HUDEP-2 (cell line): ENCODE data around the gene LAPTM5.

Experiments used
- DNase-seq, 76 experiments: peaks; one replicate each; lab custom pipeline; 2025; ENCODE audit not compliant: unreplicated experiment in 76 of 76; lab: John Stamatoyannopoulos, UW

LAPTM5 gene

DNA sequence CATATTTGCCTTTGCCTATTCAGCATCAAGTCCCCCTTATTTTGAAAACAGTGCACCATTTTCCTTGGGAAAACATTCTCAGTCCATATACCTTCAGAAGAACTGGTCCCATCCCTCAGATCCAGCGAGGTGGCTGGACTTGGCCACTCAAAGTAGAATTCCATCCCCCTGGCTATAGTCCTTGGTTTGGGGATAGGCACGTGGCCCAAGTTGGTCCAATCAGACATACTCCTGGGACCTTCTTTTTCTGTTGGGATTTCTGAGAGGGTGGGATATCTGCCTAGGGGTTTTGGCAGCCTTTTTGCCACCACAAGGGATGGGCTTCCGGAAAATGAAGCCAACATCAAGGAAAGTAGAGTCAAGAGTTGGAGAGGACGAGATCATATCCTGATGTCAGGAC lies 23.5 kb downstream of the LAPTM5 start:
- DNase-seq, result no peak

DNA sequence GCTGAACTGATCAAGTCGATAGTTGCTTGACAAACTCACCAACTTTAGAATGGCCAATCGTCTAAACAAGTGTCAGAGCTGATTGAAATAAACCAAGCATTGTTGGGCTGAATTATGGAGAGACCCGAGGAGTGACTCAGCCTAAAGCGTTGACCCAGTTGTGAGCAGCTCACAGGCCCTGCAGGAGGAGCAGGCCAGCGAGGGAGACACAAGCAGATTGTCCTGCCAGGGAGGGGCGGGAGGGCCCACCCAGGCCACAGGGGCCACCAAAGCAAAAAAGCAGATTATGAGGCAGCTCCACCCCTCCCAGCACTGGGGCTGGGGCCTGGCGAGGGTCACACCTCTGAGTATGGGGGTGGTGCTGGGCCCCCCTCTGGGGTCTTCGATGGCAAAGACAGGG lies 24.1 kb downstream of the LAPTM5 start:
- DNase-seq, result no peak

DNA sequence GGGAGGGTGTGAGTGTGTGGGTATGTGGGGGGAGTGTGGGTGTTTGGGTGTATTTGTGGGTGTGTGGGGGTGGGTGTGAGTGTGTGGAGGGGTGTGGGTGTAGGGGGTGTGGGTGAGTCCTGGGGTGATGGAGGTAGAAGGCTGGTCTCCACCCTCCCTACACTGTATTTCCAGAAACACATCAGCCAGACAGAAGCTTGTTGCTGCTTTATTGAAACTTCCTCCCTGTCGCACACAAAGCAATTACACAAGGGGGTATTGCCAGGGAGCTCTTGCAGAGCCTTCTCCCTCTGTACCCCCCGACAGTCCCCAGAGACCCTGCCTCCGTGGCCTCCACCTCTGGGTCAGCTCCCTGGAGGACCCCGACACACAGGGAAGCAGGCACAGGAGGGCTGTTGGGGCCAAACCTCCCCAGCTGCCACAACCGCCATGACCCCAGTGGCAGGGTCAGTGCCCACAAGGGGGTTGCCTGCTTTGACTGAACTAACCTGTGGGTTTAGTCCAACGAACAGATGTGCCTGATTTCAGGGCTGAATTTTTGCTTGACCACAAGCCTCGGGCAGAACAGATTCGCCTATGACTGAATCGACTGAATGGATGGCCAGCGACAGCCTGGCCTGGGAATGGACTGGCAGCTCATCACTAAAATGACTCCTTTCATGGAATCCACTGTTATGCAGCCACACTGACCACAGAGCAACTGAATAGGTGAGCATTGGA lies 25.1 kb downstream of the LAPTM5 start:
- DNase-seq, result peak in 3 of 76 experiments; percentile 14 to 29 (median 27)

DNA sequence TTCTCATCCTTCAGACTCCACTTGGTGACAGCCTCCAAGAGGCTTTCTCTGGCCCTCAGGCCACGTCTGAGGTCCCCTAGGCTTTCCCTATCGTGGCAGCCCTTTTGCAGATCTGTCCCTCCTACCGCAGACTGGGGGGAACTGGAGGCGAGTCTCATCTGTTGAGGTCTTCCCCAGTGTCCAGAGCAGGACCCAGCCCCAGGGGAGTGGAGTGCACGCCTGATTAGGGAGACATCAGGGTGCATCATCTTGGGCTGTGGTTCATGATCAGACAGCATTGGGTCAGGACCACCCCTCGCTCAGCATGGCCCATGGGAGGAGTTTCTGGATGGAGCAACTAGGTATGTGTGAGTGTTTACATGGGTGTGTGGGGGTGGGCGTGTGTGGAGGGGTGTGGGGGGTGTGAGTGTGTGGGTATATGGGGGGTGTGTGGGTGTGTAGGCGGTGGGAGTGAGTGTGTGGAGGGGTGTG lies 25.7 kb downstream of the LAPTM5 start:
- DNase-seq, result peak in 26 of 76 experiments; percentile 9 to 59 (median 25)

DNA sequence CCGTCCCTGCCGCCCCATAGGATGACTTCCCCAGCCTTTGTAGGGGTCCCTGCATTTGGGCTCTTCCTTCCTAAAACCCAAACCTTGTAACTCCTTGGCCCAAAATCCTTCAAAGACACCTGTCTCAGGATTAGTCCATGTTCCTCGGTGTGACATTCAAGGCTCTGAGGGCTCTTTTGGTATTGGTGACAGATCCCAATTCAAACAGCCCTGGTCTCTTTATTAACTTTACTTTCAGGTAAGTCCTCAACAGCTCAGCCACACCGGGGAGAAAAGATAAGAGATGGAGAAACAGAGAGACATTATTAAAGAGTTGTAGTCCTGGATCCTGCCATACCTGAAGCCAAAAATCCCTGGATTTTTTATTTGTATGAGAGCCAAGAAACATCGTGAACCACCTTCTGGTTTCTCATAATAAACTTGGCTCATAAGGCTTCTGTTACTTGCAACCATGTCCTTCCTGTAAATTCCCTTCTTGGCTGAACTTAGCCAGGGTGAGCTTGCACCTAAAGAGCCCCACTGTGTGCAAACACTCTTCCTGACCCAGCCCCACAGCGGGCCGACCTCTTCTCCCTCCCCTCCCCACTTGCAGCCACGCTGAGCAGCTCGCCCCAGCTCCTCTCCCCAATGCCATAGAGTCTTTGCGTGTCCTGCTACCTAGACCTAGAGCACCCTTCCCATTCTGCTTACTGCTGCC lies 26.3 kb downstream of the LAPTM5 start:
- DNase-seq, result no peak

DNA sequence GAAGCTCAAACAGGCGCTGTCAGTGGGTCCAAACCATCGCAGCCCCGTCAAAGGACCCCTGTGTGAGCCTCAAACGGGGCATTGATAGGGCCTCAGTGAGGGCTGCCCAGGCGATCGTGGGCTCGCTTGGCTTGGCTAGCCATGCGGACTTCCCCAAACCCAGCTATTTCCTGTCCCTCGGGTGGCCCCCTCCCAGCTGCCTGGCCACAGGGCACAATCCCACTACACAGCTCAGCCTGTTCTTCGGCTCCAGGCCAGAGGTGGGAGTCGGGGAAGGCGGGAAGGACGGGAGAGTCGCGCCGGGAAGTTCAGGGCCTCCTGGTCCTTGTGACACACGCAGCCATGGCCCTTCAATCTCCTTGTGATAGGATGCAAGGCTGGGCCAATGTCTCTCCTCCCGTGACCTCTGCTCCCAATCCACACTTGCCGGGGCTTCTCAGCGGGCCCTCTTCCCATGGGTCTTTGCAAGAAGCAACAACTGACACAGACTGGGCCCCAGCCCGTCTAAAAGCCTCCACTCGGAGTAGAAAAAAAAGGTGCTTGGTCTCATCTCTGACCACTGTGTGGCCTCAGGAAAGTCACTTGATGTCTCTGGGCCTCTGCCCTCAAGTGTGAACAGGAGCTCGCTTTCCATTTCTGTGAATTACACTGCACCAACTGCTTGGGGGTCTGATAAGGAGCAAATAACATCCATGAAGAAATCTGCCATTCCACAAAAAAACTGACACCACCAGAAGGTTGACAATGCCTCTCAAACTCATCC lies 27.0 kb downstream of the LAPTM5 start:
- no peak for DNase-seq

DNA sequence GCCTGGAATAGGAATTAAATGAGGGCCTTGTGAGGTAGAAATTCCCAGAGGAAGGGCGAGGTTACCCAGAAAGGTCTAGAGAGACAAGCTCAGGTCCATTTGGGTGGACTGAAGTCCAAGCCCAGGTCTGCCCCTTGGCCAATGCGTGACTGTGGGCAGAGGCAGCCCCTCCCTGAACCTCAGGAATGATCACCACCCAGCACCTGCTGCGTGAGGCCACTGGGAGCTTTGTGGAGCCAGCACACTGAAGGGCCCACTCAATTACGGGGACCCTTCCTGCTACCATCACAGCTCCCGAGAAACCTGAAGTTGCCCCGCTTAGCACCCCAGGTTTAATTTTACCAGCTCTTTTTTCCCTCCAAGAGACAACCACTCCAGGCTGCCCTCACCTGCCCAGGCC lies 27.7 kb downstream of the LAPTM5 start:
- no peak for DNase-seq

DNA sequence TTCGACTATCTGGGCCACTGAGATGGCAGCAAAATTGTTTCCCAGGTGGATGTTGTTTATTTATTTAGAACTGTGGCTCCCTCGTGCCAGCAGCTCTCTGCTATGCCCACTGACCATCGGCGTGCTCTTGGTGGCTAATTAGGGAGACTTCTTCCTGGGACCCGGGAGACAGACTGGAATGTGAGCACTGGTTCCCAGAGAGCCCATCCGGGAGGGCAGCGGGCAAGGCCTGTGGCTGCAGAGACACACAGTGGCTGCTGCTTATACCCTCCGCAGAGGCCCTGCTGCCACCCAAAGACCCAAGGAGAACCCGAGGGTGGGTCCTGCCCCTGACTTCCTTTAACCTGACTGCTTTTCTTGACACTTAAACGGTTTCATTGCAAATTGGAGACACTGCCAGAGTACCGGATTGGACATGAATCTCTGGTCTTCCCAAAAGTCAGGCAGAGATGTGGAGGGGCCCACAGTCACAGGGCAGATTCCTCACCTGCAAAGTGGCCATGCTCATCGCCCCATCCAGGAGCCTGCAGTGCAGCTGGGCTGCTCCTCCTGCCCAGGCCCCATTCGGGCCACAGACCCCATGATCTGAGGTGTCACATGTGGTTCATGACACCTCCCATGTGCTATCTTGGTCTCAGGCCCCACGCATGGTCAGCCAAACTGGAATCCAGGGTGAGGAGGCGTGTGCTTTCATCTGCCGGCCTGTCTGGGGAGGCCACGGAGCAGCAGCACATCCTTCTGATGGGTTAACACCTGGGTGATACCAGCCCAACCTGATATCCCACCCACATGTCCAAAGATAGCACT lies 28.5 kb downstream of the LAPTM5 start:
- no peak for DNase-seq

DNA sequence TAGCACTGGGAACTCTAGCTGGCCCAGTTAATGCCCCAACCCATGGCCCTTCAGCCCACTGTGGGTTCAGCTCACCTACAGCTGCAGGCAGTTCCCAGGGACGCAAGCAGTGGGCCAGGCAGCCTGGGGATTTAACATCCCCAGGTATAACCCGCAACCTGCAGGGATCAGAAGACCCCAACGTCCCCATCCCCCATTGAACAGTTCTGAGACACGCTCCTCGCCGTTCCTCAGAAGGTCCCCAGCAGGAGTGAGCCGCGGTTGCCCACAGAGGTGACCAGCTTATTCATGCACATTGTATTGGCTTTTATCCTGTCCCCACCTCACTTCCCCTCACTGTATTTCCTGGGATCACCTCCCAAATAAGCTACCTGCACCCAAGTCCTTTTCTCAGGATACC lies 29.2 kb downstream of the LAPTM5 start:
- no peak for DNase-seq

DNA sequence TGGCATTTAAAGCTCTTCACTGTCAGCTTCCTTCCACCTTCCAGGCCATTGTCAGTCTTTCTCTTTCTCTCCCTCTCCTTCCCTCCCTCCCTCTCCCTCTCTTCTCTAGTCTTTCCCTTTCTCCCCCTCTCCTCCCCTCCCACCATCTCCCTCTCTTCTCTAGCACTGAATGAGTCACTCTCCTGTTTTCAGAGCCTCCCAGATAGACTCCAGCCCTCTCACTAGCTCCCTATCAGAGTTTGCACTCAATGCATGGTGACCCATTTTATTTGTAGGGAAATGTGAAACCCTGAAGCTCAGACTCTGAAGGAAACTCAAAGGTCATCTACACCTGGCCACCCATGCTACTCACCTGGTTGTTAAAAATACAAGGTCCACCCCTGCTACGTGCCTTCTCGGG lies 29.8 kb downstream of the LAPTM5 start:
- DNase-seq, result peak in 7 of 76 experiments; percentile 8 to 32 (median 14)

DNA sequence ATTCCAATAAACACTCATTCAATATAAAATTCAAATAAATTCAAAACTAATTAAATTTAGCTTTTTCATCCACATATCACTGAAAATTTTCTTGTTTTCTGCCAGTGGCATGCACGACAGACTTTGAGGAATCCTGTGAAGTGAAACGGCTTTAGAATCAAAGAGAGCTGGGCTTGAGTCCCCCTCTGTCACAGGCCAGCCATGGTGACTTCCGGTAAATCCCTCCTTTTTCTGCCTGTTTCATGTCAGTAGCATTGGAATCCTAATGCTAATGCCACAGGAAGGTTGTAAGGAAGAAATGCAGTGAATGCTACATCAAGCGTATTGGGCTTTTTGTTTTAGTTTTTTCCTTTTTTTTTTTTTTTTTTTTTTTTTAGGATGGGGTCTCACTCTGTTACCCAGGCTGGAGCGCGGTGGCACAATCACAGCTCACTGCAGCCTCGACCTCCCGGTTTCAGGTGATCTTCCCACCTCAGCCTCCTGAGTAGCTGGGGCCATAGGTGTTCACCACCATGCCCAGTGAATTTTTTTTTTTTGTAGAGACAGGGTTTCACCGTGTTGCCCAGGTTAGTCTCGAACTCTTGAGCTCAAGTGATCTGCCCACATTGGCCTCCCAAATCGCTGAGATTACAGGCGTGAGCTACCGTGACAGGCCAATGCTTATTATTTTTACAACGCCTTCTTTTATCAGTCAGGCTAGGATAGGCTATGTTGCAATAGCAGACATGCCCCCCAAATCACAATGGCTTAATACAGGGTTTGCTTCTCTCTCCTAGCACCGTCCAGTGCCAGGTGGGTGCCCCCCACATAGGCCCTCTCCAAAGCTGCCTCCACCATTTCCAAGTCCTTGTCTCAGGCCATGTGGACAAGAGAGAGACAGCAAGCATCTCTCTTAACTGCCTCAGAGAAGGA lies 30.5 kb downstream of the LAPTM5 start:
- DNase-seq, result no peak

DNA sequence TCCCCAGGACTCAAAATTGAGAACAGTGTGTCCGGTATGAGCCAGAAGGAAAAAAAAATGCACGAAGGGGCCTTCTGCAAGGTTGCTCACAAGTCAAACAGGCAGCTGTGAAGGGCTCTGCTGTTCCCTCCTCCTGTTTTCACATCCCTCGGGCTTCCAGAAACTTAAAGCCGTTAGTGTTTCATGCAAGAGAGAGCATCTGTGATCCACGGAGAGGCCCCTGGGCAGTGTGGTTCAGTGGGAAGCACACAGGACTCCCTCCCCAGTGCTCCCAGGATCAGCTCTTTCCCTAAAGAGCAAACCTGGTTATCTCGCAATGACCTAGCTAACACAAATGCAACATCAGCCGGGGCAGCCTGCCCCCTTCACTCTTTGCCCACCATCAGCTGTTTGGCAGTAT lies 31.3 kb downstream of the LAPTM5 start:
- no peak for DNase-seq

DNA sequence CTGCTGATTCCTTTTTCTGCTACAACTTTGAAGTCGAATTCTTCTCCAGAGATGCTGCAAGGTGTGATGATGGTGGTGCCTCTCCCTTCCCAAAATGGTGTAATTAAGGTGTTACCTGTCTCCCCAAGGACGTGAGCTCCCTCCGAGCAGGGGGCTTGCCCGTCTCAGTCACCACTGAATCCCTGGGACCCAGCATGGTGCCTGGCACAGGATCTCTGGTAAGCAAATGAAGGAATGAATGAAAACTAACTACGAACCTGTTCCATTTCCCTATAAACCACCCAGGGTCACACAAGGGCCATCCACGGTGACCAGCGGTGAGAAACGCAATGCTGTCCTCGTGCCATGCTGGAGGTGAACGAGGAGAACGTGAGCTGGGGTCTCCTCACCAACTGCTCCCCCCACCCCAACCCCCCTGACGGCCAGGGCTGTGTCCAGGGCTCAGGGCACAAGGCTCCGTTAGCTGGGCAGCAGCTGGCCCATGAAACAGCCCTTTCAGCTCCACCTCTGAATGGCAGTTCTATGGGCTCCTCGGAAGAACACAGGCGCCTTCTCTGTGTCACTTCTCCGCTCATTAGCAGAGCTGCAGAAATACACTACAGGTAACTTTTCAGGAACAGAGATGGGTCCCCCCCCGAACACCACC lies 32.0 kb downstream of the LAPTM5 start:
- DNase-seq, result no peak

DNA sequence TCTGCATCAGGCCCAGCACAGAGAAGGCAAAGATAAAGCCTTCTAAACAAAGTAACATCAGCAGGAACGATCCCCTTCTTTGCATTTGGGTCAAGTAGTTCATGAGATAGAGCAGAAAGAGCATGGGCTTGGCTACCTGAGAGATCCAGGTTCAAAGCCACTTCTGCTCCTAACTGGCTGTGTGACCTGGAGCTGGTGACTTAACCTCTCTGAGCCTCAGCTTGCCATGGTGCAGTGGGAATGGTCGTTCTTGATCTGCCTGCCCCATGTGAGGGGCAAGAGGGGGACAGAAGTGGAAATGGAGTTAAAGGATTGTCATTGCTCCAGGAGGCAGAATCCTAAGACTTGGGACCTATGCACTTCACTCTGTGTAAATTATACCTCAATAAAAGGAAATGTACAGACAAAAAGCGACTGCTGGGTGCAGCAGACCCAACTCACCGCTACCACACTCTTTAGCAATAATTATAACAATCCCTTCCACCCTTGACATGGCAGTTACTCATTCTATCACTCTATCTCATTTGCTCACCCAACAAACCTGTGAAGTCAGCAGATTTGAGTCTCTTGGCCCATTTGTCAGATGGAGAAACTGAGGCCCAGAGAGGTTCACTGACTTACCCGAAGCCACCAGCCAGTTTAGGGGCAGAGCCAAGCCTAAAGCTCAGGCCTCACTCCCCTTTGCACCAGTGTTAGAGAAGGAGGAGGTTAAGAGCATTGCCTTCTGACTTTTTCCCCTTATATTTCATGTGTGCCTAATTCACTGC lies 32.7 kb downstream of the LAPTM5 start:
- no peak for DNase-seq

DNA sequence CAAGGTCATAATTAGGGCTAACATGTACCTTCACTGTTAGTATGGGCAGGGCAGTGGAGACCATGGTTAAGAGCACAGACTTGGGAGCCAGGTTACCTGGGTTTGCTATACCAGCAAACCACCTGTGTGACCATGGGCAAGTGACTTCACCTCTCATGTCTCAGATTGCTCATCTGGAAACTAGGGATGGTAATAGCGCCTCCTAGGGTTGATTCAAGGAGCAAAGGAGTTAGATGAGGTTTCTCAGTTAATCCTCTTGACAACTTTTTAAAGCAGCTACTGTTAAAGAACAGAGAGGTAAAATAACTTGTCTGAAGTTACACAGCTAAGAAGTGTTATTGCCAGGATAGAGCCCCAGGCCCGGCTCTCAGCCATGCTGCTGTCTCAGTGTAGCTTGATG lies 33.4 kb downstream of the LAPTM5 start:
- DNase-seq, result peak in 2 of 76 experiments; percentile 10 to 18

DNA sequence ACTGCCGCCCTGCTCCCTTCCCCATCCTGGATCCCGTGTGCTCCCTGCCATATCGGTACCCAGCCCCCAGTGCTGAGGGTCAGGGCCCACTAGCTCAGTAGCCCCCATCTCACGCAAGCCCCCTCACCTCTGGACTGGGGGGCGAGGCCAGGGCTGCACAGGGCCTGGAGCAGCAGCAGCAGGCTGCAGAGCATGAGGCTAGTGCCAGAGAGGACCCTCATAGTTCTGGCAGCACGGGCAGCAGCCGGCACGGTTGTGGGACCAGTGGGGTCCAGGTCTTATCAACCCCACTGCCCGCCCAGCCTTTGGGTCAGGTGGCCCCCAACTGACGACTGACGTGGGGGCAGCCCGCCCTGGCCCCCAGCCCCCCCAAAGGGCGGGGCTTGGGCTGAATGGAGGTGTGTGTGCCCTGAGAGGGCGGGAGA lies 34.2 kb downstream of the LAPTM5 start, which contains the start of gene MATN1:
Gene MATN1 (minus strand): TSS at position 255 of the 425 bp plus-strand sequence. CDS start 34 bp downstream, at position 221.
- DNase-seq, result no peak

DNA sequence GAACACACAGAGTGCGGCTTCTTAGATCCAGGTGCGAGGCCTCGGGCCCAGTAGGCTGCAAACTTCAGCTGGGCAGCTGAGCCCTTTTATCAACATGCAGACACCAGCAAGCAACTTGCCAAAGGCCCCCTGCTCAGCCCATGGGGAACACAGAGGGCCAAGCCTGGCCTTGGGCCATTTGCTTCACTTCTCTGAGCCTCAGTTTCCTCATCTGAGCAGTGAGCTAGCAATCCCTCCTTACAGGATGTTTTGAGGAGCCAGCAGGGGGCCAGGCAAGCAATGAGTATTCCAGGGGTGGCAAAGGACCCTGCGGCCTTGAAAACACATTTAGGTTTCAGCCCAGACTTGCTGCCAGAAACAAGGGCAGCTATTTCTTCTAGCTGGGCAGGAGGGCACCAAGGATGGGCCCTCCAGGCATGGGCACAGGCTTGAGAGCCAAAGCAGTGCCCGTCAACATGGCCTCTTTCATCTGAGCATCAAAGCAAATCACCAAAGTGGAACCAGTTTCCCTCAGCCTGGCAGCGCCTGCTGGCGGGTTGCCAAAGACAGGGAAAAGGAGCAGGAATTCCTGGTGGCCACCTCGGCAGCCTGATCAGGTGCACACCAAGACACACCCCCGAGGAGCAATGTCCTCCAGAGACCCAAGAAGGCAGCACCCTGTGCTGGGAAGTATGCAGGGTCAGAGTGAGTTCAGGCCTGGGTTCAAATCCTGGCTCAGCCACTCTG lies 35.6 kb downstream of the LAPTM5 start:
- DNase-seq, result no peak
